Measurements from ENCODE around the gene NF2. TPM values are rescaled to one million over a fixed set of nuclear protein-coding genes. Genes with fewer than 3 reads are reported as not detected.
"Not testable (repeated sequence)": the region's sequence is repeated elsewhere in the genome, so short reads cannot be mapped to it uniquely, and the experiment has no call there.

The NF2 gene
- total RNA-seq, 2 donors from 2014 or later, result 38.2 to 41.5 TPM

DNA sequence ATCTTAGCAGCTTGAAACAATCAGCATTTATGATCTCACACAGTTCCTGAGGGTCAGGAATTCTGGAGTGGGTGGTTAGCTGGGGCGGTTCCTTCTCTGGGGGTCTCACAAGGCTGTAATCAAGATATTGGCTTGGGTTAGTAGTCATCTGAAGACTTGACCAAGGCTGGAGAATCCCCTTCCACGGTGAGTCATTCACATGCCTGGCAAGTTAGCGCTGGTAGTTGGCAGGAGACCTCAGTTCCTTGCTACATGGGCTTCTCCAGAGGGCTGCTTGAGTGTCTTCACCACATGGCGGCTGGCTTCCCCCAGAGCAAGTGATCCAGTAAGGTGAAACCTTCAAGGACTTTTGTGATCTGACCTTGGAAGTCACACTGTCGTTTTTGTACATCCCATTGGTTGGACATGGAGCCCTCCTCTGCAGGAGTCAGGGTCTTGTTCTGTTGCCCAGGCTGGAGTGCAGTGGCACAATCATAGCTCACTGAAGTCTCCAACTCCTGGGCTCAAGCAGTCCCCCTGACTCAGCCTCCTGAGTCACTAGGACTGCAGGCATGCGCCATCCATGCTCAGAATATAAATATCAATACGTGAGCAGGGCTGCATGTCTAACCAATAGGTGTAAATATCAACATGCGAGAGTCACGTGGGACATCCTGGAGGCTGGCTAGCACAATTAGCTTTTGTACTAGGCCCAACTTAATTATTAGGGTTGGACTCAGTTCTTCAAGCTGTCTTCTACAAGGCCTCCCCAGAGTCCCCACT lies 15.3 kb upstream of the NF2 start:
- intact Hi-C loops (cut with DNase I, micrococcal nuclease), result no loop called here
- DNase-seq (no peak), ATAC-seq (no peak)

- intact Hi-C loops (cut with DNase I, micrococcal nuclease), result no loop called here
- no peak for DNase-seq
- ATAC-seq, result no peak
These were observed 9.5 kb upstream of the NF2 start for GRCh38 chr22:29593923-29594322.

DNA sequence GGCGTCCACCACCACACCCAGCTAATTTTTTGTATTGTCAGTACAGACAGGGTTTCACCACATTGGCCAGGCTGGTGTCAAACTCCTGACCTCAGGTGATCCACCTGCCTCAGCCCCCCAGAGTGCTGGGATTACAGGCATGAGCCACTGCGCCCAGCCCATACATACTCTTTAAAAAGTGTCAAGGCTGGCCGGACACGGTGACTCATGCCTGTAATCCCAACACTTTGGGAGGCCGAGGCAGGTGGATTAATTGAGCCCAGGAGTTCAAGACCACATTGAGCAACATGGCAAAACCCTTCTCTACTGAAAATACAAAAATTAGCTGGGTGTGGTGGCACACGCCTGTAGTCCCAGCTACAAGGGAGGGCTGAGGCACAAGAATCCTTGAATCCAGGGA lies 9.0 kb upstream of the NF2 start:
- ATAC-seq; intact Hi-C loops (cut with DNase I, micrococcal nuclease): not testable (repeated sequence)

GRCh38 chr22:29596408-29596807 lies 7.0 kb upstream of the NF2 start:
- no peak for ATAC-seq
- DNase-seq, result no peak
- intact Hi-C loops (cut with DNase I, micrococcal nuclease), result no loop called here

More for the DNA sequence above, 9.0 kb upstream of the NF2 start:
- DNase-seq, result not testable (repeated sequence)

DNA sequence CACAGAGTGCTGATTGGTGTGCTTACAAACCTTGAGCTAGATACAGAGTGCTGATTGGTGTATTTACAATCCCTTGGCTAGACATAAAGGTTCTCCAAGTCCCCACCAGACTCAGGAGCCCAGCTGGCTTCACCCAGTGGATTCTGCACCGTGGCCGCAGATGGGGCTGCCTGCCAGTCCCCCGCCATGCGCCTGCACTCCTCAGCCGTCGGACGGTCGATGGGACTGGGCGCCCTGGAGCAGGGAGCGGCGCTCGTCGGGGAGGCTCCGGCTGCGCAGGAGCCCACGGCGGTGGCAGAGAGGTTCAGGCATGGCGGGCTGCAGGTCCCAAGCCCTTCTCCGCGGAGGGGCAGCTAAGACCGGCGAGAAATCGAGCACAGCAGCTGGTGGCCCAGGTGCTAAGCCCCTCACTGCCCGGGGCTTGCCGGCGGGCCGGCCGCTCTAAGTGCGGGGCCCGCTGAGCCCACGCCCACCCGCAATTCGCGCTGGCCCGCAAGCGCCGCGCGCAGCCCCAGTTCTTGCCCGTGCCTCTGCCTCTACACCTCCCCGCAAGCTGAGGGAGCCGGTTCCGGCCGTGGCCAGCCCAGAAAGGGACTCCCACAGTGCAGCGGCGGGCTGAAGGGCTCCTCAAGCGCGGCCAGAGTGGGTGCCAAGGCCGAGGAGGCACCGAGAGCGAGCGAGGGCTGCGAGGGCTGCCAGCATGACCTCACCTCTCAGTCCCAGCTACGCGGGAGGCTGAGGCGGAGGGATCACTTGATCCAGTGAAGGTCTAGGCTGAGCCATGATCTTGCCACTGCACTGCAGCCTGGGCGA lies 5.4 kb upstream of the NF2 start:
- intact Hi-C loops (cut with DNase I, micrococcal nuclease); ATAC-seq; DNase-seq: not testable (repeated sequence)

GRCh38 chr22:29598684-29599020 lies 4.8 kb upstream of the NF2 start:
- ATAC-seq (no peak), DNase-seq (no peak)
- intact Hi-C loops (cut with DNase I, micrococcal nuclease), result no loop called here

DNA sequence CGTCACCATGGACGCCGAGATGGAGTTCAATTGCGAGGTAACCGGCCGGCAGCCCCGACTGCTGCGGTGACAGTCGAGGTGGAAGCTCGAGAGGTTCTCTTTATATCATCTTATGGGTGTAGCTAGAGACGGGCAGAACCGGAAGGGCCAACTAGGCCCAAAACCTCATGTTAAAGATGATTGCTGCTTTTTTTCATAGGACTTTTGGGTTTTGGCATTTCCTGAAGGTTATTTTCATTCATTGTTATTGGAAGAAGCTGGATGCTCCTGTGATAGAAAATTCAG lies 585 bp downstream of the NF2 start:
- DNase-seq (peak; percentile 37 to 65), ATAC-seq (no peak)
- intact Hi-C loops (cut with DNase I, micrococcal nuclease), result no loop called here

DNA sequence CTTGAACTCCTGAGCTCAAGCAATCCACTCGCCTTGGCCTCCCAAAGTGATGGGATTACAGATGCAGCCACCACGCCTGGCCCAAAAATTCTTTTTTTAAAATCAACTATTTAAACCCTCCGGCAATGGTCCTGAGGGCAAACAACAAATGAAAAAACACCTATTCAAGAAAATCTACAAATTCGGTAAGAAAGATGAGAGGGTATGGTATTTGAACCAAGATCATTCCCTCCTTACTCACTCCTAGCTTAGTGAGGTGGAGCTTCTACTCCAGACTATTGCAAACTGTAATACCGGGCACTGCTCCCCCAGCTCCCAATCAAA lies 2.1 kb downstream of the NF2 start:
- intact Hi-C loops (cut with DNase I, micrococcal nuclease), result no loop called here
- no peak for DNase-seq

DNA sequence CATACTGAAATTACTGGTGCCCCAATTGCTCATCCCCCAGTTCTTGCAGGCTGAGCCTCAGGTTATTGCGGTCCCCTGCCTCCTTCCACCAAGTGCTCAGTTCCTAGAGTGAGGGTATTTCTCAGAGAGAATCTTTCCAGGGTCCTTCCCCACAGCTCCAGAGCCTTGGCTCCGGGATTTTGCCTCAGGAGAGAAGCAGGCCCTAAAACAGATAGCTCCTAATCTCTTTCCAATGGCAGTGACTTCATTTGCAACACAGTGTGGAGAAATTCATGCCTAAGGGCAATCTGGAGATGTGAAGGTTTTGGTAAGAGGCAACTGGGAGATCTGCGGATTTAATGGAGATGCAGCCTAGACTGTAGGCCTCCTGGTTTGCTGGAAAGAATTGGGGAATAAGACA lies 2.9 kb downstream of the NF2 start:
- intact Hi-C loops (cut with DNase I, micrococcal nuclease), result no loop called here
- no peak for DNase-seq

More for the DNA sequence above, 2.1 kb downstream of the NF2 start:
- no peak for ATAC-seq

GRCh38 chr22:29607426-29607825 lies 4.0 kb downstream of the NF2 start:
- ATAC-seq, result no peak
- DNase-seq, result no peak
- intact Hi-C loops (cut with DNase I, micrococcal nuclease), result no loop called here

More for the DNA sequence above, 2.9 kb downstream of the NF2 start:
- ATAC-seq, result no peak

DNA sequence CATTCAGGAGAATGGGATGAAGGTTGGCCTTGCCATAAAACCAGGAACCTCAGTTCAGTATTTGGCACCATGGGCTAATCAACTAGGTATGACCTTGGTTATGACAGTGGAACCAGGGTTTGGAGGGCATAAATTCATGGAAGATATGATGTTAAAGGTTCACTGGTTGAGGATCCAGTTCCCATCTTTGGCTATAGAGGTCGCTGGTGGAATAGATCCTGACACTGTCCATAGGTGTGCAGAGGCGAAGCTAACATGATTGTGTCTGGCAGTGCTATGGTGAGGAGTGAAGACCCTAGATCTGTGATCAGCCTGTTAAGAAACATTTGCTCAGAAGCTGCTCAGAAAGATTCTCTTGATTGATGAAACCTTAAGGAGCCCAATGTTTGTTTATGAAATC lies 5.7 kb downstream of the NF2 start:
- DNase-seq (no peak), ATAC-seq (no peak)
- intact Hi-C loops (cut with DNase I, micrococcal nuclease), result no loop called here

DNA sequence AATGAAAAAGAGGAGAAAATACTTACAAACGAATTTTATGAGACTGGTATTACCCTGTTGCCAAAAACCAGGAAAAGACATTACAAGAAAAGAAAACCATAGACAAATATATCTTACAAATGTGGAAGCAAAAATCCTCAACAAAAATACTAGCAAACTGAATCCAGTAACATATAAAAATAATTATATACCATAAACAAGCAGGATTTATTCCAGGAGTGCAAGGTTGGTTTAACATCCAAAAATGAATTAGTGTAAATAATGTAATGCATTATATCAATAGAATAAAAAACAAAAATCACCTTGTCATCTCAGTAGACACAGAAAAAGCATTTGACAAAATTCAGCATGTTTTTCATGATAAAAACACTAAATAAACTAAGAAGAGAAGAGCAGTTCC lies 7.3 kb downstream of the NF2 start:
- DNase-seq (no peak), ATAC-seq (no peak)
- intact Hi-C loops (cut with DNase I, micrococcal nuclease), result no loop called here

- DNase-seq, result no peak
- no peak for ATAC-seq
- intact Hi-C loops (cut with DNase I, micrococcal nuclease), result no loop called here
These were observed 12.4 kb downstream of the NF2 start for GRCh38 chr22:29615705-29616327.

DNA sequence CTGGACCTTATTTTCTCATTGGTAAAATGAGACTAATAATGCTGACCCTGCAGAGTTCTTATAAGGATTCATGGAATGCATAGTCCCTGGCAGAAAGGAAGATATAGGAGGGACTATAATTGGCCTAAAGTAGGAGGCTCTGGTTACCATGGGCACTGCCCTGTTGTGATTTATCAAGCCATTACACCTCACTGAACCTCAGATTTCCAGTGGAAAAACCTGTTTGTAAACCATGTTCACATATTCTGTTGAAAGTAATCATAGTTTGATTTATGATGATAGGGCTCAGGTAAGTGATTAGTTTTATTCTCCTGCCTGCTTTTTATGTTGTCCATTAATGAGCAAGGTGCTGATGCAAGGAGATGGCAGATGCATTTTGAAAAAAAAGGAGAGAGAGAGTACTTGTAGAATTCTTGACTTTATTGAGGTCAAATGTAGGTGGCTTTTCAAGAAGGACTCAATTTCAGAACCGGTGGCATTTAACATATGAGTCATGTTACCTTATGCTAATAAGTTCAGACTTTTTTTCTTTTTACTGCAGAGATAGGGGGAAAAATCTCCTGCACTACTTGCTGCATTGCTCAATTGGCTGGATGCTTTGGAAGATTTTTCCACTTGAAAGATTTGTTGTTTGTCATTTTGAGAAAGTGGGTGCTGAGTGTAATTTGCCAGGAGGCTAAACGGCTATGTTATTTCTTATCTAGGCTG lies 14.6 kb downstream of the NF2 start:
- DNase-seq (no peak), ATAC-seq (no peak)
- intact Hi-C loops (cut with DNase I, micrococcal nuclease), result no loop called here

- intact Hi-C loops (cut with DNase I, micrococcal nuclease), result no loop called here
- DNase-seq, result no peak
- ATAC-seq, result peak; percentile 77
These were observed 18.5 kb downstream of the NF2 start for GRCh38 chr22:29621761-29622526.

DNA sequence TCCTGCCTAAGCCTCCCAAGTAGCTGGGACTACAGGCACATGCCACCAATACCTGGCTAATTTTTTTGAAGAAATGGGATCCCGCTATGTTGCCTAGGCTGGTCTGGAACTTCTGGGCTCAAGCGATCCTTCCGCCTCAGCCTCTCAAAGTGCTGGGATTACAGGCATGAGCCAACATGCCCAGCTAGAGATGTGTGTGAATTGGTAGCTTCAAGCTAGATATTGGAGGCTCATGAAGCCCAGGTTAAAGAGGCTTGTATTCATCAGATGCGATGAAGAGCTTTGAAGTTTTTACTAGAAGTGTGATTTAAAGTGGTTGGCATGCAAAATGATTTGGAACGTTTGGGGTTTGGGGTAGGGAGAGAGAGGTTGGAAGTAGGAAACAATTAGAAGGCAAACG lies 19.6 kb downstream of the NF2 start:
- no peak for ATAC-seq
- DNase-seq, result no peak
- intact Hi-C loops (cut with DNase I, micrococcal nuclease), result no loop called here

DNA sequence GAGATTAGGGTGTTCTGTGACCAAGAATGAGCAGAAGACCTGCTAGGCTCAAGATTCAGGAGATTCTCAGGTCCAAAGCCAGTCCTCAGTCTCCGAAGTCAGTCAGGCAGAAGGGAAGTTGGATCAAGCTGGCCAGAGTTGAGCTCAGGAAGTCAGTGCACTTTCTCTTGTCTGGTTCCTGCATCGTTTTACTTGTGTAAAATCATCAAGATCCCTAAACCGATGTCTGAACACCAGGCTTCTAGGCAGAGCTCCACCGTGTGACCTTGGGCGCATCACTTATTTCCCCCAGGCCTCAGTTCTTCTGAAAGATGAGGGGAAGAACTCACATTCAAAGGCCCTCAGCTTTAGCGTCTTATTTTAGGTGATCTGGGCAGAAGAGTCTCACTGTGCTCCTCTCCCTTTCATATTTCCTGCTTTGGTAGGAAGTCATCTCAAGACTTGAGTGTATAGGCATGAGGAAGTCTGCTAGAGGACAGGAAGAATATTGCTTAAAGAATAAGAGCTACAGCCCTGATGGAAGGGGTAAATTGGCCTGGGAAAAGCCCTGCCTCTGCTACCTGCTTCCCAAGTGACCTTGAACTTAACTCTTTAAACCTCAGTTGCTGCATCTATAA lies 20.2 kb downstream of the NF2 start:
- ATAC-seq, result no peak
- no peak for DNase-seq
- intact Hi-C loops (cut with DNase I, micrococcal nuclease), result no loop called here

DNA sequence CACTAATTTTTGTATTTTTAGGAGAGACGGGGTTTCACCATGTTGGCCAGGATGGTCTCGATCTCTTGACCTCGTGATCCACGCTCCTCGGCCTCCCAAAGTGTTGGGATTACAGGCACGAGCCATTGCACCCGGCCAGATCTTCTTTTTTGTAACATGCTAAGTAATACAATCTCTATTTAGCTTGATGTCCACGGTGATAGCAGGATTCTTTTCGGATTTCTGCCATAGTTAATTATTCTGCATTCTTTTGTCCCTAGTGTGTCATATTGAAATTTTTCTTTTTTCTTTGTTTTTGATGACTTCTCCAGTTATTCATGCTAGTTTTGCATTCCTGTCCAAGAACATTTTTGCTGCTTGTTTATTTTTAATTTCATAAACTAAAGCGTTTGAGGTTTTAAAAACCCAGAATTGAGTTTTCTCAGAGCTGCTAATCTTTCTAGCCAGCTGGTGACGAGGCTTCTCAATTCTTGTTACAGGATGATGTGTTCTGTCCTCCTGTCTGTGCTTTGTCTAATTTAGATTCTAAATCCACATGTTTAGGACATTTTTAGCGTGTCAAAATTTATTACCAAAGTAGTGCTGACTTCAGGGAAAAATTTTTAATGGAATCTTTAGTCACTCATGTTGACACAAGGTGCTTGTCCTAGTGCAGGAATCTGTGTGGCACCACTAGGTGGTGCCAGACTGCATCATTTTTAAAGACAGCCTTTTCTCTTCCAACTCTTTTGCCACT lies 21.8 kb downstream of the NF2 start:
- ATAC-seq (peak; percentile 66), DNase-seq (peak in 1 of 2 donors; percentile 59)
- intact Hi-C loops (cut with DNase I, micrococcal nuclease), result no loop called here

Data from left colon (tissue), 2 donors.